ENCODE measurements around the gene PXMP4. TPM values are rescaled to one million over a fixed set of nuclear protein-coding genes. Genes with fewer than 3 reads are reported as not detected.

PXMP4 gene
- total and polyA plus RNA-seq, 9 of the 15 experiments (the other 6 are each of a cell fraction or from before 2014, with no cell fraction given), result 4.8 to 29.1 (median 6.8) TPM

- TF ChIP-seq CEBPG (CRISPR knock-in tag; IDR thresholded peaks at IDR 0.05), result no peak
- no peak for TF ChIP-seq CEBPG (tag; conservative IDR thresholded peaks at IDR 0.05 in 1 of 2, IDR thresholded peaks at IDR 0.05 in 1 of 2)
- TF ChIP-seq E2F3 (CRISPR knock-in tag; IDR thresholded peaks at IDR 0.05), result no peak
- 0 out of 4 replicates have a peak, but pooled peaks of 1 of the 2 experiments have one; percentile 19 for TF ChIP-seq TEAD1 (CRISPR knock-in tag; IDR thresholded peaks at IDR 0.05)
- peak; percentile 14; the same call in 1 of the 2 replicates for TF ChIP-seq SPI1 (IDR thresholded peaks at IDR 0.05; ENCODE audit: borderline replicate concordance, low read depth, low read length)
- no peak for TF ChIP-seq NBN (IDR thresholded peaks at IDR 0.05; ENCODE audit: low read depth)
- no peak for TF ChIP-seq ARID2 (IDR thresholded peaks at IDR 0.05)
- TF ChIP-seq GABPA (tag; conservative IDR thresholded peaks at IDR 0.05; ENCODE audit: low read depth), result 0 out of 2 replicates have a peak, but pooled peaks have one; percentile 30
- TF ChIP-seq ZBTB9 (CRISPR knock-in tag; IDR thresholded peaks at IDR 0.05), result no peak
- TF ChIP-seq, protein P1, sequence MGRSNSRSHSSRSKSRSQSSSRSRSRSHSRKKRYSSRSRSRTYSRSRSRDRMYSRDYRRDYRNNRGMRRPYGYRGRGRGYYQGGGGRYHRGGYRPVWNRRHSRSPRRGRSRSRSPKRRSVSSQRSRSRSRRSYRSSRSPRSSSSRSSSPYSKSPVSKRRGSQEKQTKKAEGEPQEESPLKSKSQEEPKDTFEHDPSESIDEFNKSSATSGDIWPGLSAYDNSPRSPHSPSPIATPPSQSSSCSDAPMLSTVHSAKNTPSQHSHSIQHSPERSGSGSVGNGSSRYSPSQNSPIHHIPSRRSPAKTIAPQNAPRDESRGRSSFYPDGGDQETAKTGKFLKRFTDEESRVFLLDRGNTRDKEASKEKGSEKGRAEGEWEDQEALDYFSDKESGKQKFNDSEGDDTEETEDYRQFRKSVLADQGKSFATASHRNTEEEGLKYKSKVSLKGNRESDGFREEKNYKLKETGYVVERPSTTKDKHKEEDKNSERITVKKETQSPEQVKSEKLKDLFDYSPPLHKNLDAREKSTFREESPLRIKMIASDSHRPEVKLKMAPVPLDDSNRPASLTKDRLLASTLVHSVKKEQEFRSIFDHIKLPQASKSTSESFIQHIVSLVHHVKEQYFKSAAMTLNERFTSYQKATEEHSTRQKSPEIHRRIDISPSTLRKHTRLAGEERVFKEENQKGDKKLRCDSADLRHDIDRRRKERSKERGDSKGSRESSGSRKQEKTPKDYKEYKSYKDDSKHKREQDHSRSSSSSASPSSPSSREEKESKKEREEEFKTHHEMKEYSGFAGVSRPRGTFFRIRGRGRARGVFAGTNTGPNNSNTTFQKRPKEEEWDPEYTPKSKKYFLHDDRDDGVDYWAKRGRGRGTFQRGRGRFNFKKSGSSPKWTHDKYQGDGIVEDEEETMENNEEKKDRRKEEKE (IDR thresholded peaks at IDR 0.05; ENCODE audit: borderline replicate concordance in 1 of 2, control insufficient read depth in 1 of 2, low read depth in 2 of 2, low read length in 1 of 2), result no peak
- TF ChIP-seq GATAD2B (IDR thresholded peaks at IDR 0.05; ENCODE audit: borderline replicate concordance), result no peak; the same call in 1 of the 2 replicates
- TF ChIP-seq SLC30A9 (CRISPR knock-in tag; IDR thresholded peaks at IDR 0.05), result no peak
- no peak for TF ChIP-seq FUS (optimal IDR thresholded peaks at IDR 0.05; ENCODE audit: low read depth, low read length)
- TF ChIP-seq CC2D1A (IDR thresholded peaks at IDR 0.05), result no peak
- 0 out of 2 replicates have a peak, but pooled peaks have one; percentile 11 for TF ChIP-seq SMC3 (conservative IDR thresholded peaks at IDR 0.05; ENCODE audit: insufficient read depth, low read depth, low read length)
- TF ChIP-seq, protein P2, sequence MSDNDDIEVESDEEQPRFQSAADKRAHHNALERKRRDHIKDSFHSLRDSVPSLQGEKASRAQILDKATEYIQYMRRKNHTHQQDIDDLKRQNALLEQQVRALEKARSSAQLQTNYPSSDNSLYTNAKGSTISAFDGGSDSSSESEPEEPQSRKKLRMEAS (CRISPR knock-in tag; IDR thresholded peaks at IDR 0.05), result peak; percentile 54; the same call in 1 of the 2 replicates
- TF ChIP-seq LARP7 (IDR thresholded peaks at IDR 0.05), result no peak
- no peak for TF ChIP-seq HNRNPK (IDR thresholded peaks at IDR 0.05; ENCODE audit: low read depth, low read length, poor library complexity, severe bottlenecking)
- TF ChIP-seq ZNF263 (CRISPR knock-in tag; IDR thresholded peaks at IDR 0.05; ENCODE audit: borderline replicate concordance), result 0 out of 2 replicates have a peak, but pooled peaks have one; percentile 34
- no peak for TF ChIP-seq FOXA3 (CRISPR knock-in tag; conservative IDR thresholded peaks at IDR 0.05 in 1 of 2, IDR thresholded peaks at IDR 0.05 in 1 of 2)
- 0 out of 2 replicates have a peak, but pooled peaks have one; percentile 9 for TF ChIP-seq EGR1 (conservative IDR thresholded peaks at IDR 0.05)
- no peak; the same call in 1 of the 2 replicates for TF ChIP-seq MYC (IDR thresholded peaks at IDR 0.05; ENCODE audit: low read depth, low read length)
- TF ChIP-seq MYC (CRISPR knock-in tag; IDR thresholded peaks at IDR 0.05; ENCODE audit: borderline replicate concordance, low read depth), result peak; percentile 66; the same call in 1 of the 2 replicates
- no peak for TF ChIP-seq SMARCB1 (IDR thresholded peaks at IDR 0.05; ENCODE audit: insufficient read length, low read depth)
Measured at GRCh38 chr20:33685328-33686099, 34.6 kb downstream of the PXMP4 start (continued).
